ENCODE results near the gene NECTIN4.
"Not testable (repeated sequence)": the region's sequence is repeated elsewhere in the genome, so short reads cannot be mapped to it uniquely, and the experiment has no call there.

NECTIN4 gene

DNA sequence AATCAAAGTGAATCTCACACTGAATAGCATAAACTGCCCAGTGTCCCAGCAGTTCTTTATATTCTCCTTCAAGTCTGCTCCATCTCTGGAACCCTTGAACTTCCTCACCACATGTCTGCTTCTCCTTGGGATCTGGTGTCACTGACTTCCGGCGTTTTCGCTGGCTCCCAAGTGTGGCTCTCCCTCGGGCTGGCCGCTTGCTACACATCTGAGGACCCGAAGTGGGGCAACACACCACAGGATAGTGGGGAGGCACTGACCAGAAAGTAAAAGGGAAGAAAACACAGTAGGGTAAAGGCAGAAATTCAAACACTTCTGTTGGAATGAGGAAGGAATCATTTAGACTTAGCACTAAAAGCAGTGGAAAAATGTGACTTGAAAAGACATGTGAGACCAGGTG is 33.6 kb upstream of the NECTIN4 start:
- Histone ChIP-seq H3K27me3 (replicated peaks; ENCODE audit: control insufficient read depth, insufficient read depth, low read length, poor library complexity, severe bottlenecking) (no peaks in the 10 kb centered on the region), H3K4me3 (ENCODE audit: insufficient read depth, low read depth, low read length, poor library complexity, severe bottlenecking) (no peak overlapping the region), H3K27ac (ENCODE audit: insufficient read depth, low read length, poor library complexity, severe bottlenecking) (no peak overlapping the region), H3K36me3 (ENCODE audit: control insufficient read depth, insufficient read depth, low read length) (peaks cover 59% of the 10 kb centered on the region), H3K4me1 (ENCODE audit: control insufficient read depth, insufficient read depth, low read length, poor library complexity, severe bottlenecking) (peaks cover 17% of the 10 kb centered on the region), H3K9me3 (ENCODE audit: control insufficient read depth, low read length) (no peaks in the 10 kb centered on the region)
- no peak for DNase-seq

DNA sequence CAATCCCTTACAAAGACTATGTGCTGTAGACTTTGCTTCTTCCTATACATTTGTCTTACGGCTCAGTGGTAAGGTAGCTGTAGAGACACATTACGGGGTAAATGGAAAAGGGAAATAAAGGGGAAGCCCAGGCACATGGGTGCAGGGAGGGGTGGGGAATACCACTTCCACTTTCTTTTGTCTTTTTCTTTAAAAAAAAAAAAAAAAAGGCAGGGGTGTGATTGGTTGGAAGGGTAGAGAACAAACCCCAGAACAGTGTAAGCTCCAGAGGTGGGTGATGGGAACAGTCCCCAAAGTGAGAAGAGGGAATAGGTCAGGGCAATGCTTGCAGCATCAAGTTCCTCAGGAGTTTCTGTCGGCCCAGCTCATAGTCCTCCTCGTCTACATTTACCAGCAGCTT is 32.5 kb upstream of the NECTIN4 start:
- H3K4me1 ChIP-seq (ENCODE audit: control insufficient read depth, insufficient read depth, low read length, poor library complexity, severe bottlenecking), result peaks cover 20% of the 10 kb centered on the region
- H3K9me3 ChIP-seq (ENCODE audit: control insufficient read depth, low read length), result no peaks in the 10 kb centered on the region
- no peak overlapping the region for H3K27ac ChIP-seq (ENCODE audit: insufficient read depth, low read length, poor library complexity, severe bottlenecking)

DNA sequence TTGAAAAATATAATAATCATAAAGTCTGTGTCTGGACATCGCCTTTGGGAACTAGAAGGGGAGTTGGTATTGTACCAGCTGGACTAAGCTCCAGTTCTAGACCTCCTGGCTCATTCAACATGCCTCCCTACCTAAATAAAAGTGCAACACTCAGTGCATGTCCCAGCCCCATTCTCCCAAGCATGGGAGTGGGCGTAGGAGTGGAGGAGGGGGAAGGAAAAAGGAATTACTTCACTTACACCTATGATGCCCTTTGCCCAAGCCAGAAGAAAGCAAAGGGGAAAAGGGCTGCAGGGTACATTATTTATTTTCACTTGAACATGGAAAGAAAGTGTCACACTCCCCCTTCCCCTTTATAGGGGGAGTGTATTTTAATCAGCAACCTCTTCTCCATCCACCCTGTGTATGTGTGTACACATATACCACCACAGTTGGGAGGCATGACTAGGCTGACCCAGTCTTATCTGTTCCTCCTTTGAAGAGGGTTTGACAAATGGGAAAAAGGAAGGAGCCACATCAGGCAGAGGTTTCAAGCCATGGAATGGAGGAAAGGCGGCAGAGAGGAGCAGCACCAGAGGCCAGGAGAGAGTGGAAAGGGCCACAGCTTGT is 31.8 kb upstream of the NECTIN4 start:
- no peak for DNase-seq
- no peak overlapping the region for H3K27ac ChIP-seq (ENCODE audit: insufficient read depth, low read length, poor library complexity, severe bottlenecking)
- peaks cover 54% of the 10 kb centered on the region for H3K36me3 ChIP-seq (ENCODE audit: control insufficient read depth, insufficient read depth, low read length)
- peaks cover 27% of the 10 kb centered on the region for H3K4me1 ChIP-seq (ENCODE audit: control insufficient read depth, insufficient read depth, low read length, poor library complexity, severe bottlenecking)
- H3K4me3 ChIP-seq (ENCODE audit: insufficient read depth, low read depth, low read length, poor library complexity, severe bottlenecking), result no peak overlapping the region
- H3K27me3 ChIP-seq (replicated peaks; ENCODE audit: control insufficient read depth, insufficient read depth, low read length, poor library complexity, severe bottlenecking), result no peaks in the 10 kb centered on the region
- no peaks in the 10 kb centered on the region for H3K9me3 ChIP-seq (ENCODE audit: control insufficient read depth, low read length)

More for the DNA sequence above, 32.5 kb upstream of the NECTIN4 start:
- Histone ChIP-seq H3K36me3 (ENCODE audit: control insufficient read depth, insufficient read depth, low read length) (peaks cover 58% of the 10 kb centered on the region), H3K27me3 (replicated peaks; ENCODE audit: control insufficient read depth, insufficient read depth, low read length, poor library complexity, severe bottlenecking) (no peaks in the 10 kb centered on the region), H3K4me3 (ENCODE audit: insufficient read depth, low read depth, low read length, poor library complexity, severe bottlenecking) (no peak overlapping the region)
- no peak for DNase-seq

DNA sequence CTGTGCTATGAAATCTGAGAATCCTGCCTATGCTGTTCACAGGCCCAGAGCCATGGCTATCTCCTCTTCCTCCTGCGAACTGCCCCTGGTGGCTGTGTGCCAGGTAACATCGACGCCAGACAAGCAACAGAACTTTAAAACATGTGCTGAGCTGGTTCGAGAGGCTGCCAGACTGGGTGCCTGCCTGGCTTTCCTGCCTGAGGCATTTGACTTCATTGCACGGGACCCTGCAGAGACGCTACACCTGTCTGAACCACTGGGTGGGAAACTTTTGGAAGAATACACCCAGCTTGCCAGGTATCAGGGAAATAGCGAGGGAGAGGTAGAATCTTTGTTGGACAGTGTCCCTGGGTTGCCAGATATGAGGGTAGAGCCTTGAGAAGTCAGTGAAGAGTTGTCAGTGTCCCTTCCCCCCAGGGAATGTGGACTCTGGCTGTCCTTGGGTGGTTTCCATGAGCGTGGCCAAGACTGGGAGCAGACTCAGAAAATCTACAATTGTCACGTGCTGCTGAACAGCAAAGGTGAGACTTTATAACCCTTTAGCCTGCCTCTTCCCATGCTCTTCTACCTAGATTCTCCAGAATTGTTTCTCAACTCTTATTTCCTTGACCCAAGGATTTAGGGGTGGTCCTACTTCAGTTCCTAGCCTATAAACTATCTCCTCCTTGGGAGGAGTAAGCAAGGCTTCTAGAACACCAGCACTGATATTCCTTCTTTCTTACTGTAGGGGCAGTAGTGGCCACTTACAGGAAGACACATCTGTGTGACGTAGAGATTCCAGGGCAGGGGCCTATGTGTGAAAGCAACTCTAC is 29.9 kb upstream of the NECTIN4 start:
- no peaks in the 10 kb centered on the region for H3K27me3 ChIP-seq (replicated peaks; ENCODE audit: control insufficient read depth, insufficient read depth, low read length, poor library complexity, severe bottlenecking)
- H3K27ac ChIP-seq (ENCODE audit: insufficient read depth, low read length, poor library complexity, severe bottlenecking), result peak overlapping the region; percentile 91
- no peaks in the 10 kb centered on the region for H3K9me3 ChIP-seq (ENCODE audit: control insufficient read depth, low read length)
- H3K4me3 ChIP-seq (ENCODE audit: insufficient read depth, low read depth, low read length, poor library complexity, severe bottlenecking), result no peak overlapping the region
- peaks cover 29% of the 10 kb centered on the region for H3K4me1 ChIP-seq (ENCODE audit: control insufficient read depth, insufficient read depth, low read length, poor library complexity, severe bottlenecking)
- H3K36me3 ChIP-seq (ENCODE audit: control insufficient read depth, insufficient read depth, low read length), result peaks cover 39% of the 10 kb centered on the region
- DNase-seq, result peak; percentile 35 to 52 (median 42)

DNA sequence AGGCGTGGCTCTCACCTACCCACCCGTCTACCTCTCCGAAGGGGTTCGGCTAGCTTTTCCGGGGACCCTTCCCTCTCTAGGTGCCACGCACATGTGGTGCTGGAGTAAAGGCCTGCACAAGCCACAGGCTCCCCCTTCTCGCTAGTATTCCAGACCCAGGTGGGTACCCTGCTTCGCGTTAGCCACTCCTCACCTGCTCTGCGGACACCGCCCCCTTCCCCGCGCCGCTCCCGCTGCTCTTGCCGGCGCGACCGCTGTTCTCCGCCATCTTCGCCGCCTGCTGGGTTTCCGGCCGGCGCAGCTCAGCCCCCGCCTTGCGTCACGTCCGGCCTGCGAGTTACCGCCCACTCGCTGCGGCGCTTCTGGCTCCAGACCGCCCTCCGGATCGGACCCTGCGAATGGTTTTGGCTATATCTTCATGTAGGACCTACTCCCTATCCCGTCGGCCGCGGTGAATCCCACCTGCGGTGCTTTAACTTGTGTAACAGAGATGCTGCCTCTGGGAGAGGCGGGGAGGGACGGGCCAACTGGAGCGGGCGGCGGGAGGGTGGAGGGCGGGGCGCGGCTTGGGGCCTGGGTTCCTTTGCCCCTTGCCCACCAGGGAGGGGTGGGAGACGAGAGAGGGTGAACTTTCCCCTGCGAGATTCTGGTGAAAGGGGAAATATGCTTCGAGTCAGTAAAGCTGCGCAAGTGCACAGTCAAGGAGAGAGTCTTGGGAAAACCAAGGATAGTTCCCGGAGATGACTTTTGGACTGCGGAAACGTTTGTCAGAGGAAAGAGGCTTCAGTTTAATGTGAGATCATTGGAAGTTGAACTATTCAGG is 28.6 kb upstream of the NECTIN4 start, which contains the start of the genes NIT1 and PFDN2:
Gene NIT1 (plus strand): TSS at position 347 of the 823 bp plus-strand sequence. CDS start 72 bp downstream, at position 419.
Gene PFDN2 (minus strand): TSS at position 279 of the 823 bp plus-strand sequence. CDS start 11 bp downstream, at position 268.
- peaks cover 28% of the 10 kb centered on the region for H3K36me3 ChIP-seq (ENCODE audit: control insufficient read depth, insufficient read depth, low read length)
- DNase-seq, result peak; percentile 64 to 80 (median 73)
- no peaks in the 10 kb centered on the region for H3K9me3 ChIP-seq (ENCODE audit: control insufficient read depth, low read length)
- H3K4me3 ChIP-seq (ENCODE audit: insufficient read depth, low read depth, low read length, poor library complexity, severe bottlenecking), result peak within 1 kb of the TSS; percentile 78
- peak within 1 kb of the TSS; percentile 91 for H3K27ac ChIP-seq (ENCODE audit: insufficient read depth, low read length, poor library complexity, severe bottlenecking)
- H3K27me3 ChIP-seq (replicated peaks; ENCODE audit: control insufficient read depth, insufficient read depth, low read length, poor library complexity, severe bottlenecking), result no peaks in the 10 kb centered on the region
- peaks cover 29% of the 10 kb centered on the region for H3K4me1 ChIP-seq (ENCODE audit: control insufficient read depth, insufficient read depth, low read length, poor library complexity, severe bottlenecking)

DNA sequence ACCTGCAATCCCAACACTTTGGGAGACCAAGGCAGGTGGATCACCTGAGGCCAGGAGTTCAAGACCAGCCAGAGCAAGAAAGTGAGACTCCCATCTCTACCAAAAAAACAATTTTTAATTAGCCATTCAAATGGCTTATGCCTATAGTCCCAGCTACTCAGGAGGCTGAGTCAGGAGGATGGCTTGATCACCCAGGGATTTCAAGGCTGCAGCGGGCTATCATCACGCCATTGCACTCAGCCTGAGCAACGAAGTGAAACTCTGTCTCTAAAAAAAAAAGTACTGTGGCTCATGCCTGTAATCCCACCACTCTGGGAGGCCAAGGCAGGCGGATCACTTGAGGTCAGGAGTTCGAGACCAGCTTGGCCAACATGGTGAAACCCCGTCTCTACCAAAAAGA is 26.6 kb upstream of the NECTIN4 start:
- not testable (repeated sequence) for H3K4me3 ChIP-seq (ENCODE audit: insufficient read depth, low read depth, low read length, poor library complexity, severe bottlenecking); H3K27ac ChIP-seq (ENCODE audit: insufficient read depth, low read length, poor library complexity, severe bottlenecking); H3K36me3 ChIP-seq (ENCODE audit: control insufficient read depth, insufficient read depth, low read length); DNase-seq; H3K27me3 ChIP-seq (replicated peaks; ENCODE audit: control insufficient read depth, insufficient read depth, low read length, poor library complexity, severe bottlenecking); H3K9me3 ChIP-seq (ENCODE audit: control insufficient read depth, low read length)
- H3K4me1 ChIP-seq (ENCODE audit: control insufficient read depth, insufficient read depth, low read length, poor library complexity, severe bottlenecking), result peaks cover 29% of the 10 kb centered on the region

DNA sequence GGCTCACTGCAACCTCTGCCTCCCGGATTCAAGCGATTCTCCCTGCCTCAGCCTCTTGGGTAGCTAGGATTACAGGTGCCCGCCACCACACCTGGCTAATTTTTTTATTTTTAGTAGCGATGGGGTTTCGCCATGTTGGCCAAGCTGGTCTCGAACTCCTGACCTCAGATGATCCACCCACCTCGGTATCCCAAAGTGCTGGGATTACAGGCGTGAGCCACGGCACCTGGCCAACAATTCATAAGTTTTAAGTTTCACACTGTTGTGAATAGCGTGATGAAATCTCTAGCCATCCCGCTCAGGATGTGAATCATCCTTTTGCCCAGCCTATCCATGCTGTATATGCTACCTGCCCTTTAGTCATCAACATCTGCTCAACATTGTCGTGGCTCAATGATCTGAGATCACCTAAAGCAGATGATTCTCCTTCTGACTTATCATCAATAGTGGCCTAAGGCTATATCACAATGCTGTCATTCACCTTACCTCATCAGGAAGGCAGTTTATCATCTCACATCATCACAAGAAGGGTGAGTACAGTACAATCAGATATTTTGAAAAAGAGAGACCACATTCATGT is 25.9 kb upstream of the NECTIN4 start:
- no peak for DNase-seq
- peaks cover 29% of the 10 kb centered on the region for H3K4me1 ChIP-seq (ENCODE audit: control insufficient read depth, insufficient read depth, low read length, poor library complexity, severe bottlenecking)
- H3K27me3 ChIP-seq (replicated peaks; ENCODE audit: control insufficient read depth, insufficient read depth, low read length, poor library complexity, severe bottlenecking), result no peaks in the 10 kb centered on the region
- H3K9me3 ChIP-seq (ENCODE audit: control insufficient read depth, low read length), result no peaks in the 10 kb centered on the region
- H3K27ac ChIP-seq (ENCODE audit: insufficient read depth, low read length, poor library complexity, severe bottlenecking), result no peak overlapping the region
- H3K4me3 ChIP-seq (ENCODE audit: insufficient read depth, low read depth, low read length, poor library complexity, severe bottlenecking), result no peak overlapping the region
- H3K36me3 ChIP-seq (ENCODE audit: control insufficient read depth, insufficient read depth, low read length), result peaks cover under 1% of the 10 kb centered on the region

DNA sequence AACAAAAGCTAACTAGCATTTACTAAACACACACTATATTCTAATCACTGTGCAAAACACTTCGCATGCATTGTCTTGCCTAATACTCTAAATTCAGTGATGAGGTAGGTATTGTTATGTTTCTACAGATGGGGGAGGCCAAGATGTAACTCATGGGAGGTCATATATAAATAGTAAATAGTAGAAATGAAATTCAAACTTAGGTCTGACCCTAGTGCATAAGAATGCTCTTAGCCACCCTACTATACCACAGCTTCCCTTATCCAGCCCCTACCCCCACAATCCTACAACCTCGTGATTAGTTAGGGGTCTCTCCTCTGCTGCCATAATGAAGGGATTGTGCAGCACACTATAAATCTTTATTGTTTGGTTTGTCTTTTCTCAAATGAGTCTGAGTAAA is 25.2 kb upstream of the NECTIN4 start:
- DNase-seq, result no peak
- peaks cover 25% of the 10 kb centered on the region for H3K4me1 ChIP-seq (ENCODE audit: control insufficient read depth, insufficient read depth, low read length, poor library complexity, severe bottlenecking)
- peaks cover 1% of the 10 kb centered on the region for H3K36me3 ChIP-seq (ENCODE audit: control insufficient read depth, insufficient read depth, low read length)
- H3K27ac ChIP-seq (ENCODE audit: insufficient read depth, low read length, poor library complexity, severe bottlenecking), result no peak overlapping the region
- no peaks in the 10 kb centered on the region for H3K9me3 ChIP-seq (ENCODE audit: control insufficient read depth, low read length)
- no peaks in the 10 kb centered on the region for H3K27me3 ChIP-seq (replicated peaks; ENCODE audit: control insufficient read depth, insufficient read depth, low read length, poor library complexity, severe bottlenecking)
- H3K4me3 ChIP-seq (ENCODE audit: insufficient read depth, low read depth, low read length, poor library complexity, severe bottlenecking), result no peak overlapping the region

DNA sequence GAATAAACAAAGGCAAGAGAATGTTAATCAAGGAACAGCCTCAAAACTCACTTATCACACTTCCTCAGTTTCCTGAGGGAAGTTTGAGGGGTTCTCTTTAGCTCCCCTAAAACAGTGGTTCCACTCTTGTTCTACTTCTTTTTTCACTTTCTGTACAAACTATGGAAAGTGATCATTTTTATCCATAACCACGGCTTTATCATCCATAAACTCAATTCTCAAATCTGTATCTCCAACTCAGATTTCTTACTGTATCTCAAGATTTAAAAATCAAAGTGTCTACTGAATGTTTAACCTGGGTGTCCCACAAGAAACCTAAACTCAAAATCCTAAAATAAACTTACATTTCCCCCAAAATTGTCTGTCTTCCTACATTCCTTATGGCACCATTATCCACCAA is 24.6 kb upstream of the NECTIN4 start:
- no peak overlapping the region for H3K4me3 ChIP-seq (ENCODE audit: insufficient read depth, low read depth, low read length, poor library complexity, severe bottlenecking)
- H3K36me3 ChIP-seq (ENCODE audit: control insufficient read depth, insufficient read depth, low read length), result peaks cover 4% of the 10 kb centered on the region
- DNase-seq, result no peak
- H3K27me3 ChIP-seq (replicated peaks; ENCODE audit: control insufficient read depth, insufficient read depth, low read length, poor library complexity, severe bottlenecking), result no peaks in the 10 kb centered on the region
- H3K9me3 ChIP-seq (ENCODE audit: control insufficient read depth, low read length), result no peaks in the 10 kb centered on the region
- H3K27ac ChIP-seq (ENCODE audit: insufficient read depth, low read length, poor library complexity, severe bottlenecking), result no peak overlapping the region
- peaks cover 18% of the 10 kb centered on the region for H3K4me1 ChIP-seq (ENCODE audit: control insufficient read depth, insufficient read depth, low read length, poor library complexity, severe bottlenecking)

All from effector memory CD4-positive, alpha-beta T cell (primary cell).